Caco-2 (cell line): ENCODE data around the gene OSTM1. TPM values are rescaled to one million over a fixed set of nuclear protein-coding genes. Genes with fewer than 3 reads are reported as not detected.

Experiments used
- BruUV-seq: library from RNA; stranded (reverse); fragments of 400-500 nt; replicated peaks from 2 replicates; lab custom pipeline; 2021; lab: Mats Ljungman, UMichigan
- CTCF ChIA-PET: fragments of 300-600 bp; sonication (Branson Sonifier 250); formaldehyde crosslinking; loops from one replicate; lab custom pipeline; 2022; ENCODE audit warnings: antibody characterized with exemption; lab: Charles Lee
- POLR2A ChIA-PET: fragments of 300-600 bp; sonication (Branson Sonifier 250); formaldehyde crosslinking; loops from one replicate; lab custom pipeline; 2022; ENCODE audit warnings: antibody characterized with exemption; lab: Charles Lee
- DNase-seq, 2 experiments: peaks; one replicate each; pipeline versions ENCODE4 v3.0.0 to v3.0.0-alpha.2; 2020 to 2022
- H3K27me3 ChIP-seq: replicated peaks from 2 replicates; pipeline ENCODE4 v1.6.0; 2011; ENCODE audit warnings: low read length; ENCODE audit not compliant: control insufficient read depth, insufficient read depth
- H3K36me3 ChIP-seq: 2 replicates; pipeline ENCODE4 v1.5.1; 2011; ENCODE audit warnings: low read length; ENCODE audit not compliant: control insufficient read depth, insufficient read depth
- H3K4me1 ChIP-seq: fragments of 250-450 bp; sonication (Bioruptor Pico); 2 replicates; pipeline ENCODE4 v1.5.1; 2020; ENCODE audit warnings: mild to moderate bottlenecking
- H3K4me3 ChIP-seq: 2 replicates; pipeline ENCODE4 v1.5.1; 2011; ENCODE audit warnings: low read depth, mild to moderate bottlenecking, control low read depth, low read length
- H3K9me3 ChIP-seq: fragments of 250-450 bp; sonication (Bioruptor Pico); 2 replicates; pipeline ENCODE4 v1.5.1; 2020; ENCODE audit warnings: mild to moderate bottlenecking, moderate library complexity
- H3K27ac Mint-ChIP-seq: one replicate; pipeline ENCODE4 v1.8.0; 2022; ENCODE audit warnings: mixed read lengths; ENCODE audit not compliant: unreplicated experiment
- H3K27me3 Mint-ChIP-seq: one replicate; pipeline ENCODE4 v1.8.0; 2022; ENCODE audit warnings: mixed read lengths; ENCODE audit not compliant: insufficient read depth, unreplicated experiment
- H3K36me3 Mint-ChIP-seq: one replicate; pipeline ENCODE4 v1.8.0; 2022; ENCODE audit warnings: mild to moderate bottlenecking, mixed read lengths; ENCODE audit not compliant: insufficient read depth, unreplicated experiment
- H3K4me1 Mint-ChIP-seq: one replicate; pipeline ENCODE4 v1.8.0; 2022; ENCODE audit warnings: low read depth, mixed read lengths; ENCODE audit not compliant: unreplicated experiment
- H3K4me3 Mint-ChIP-seq: one replicate; pipeline ENCODE4 v1.8.0; 2022; ENCODE audit warnings: mild to moderate bottlenecking, moderate library complexity, mixed read lengths; ENCODE audit not compliant: unreplicated experiment
- H3K9me3 Mint-ChIP-seq: one replicate; pipeline ENCODE4 v1.8.0; 2022; ENCODE audit warnings: mixed read lengths; ENCODE audit not compliant: unreplicated experiment
- CTCF ChIP-seq, 2 experiments: fragments of 200-600 bp in 1 of 2; IDR thresholded peaks; 1 replicate in 1 of 2; 2 replicates in 1 of 2; pipeline versions ENCODE4 v1.5.1 to v1.8.0; 2011 to 2022; ENCODE audit warnings: antibody characterized with exemption in 1 of 2, control low read depth in 1 of 2, inconsistent platforms in 1 of 2, low read depth in 1 of 2, low read length in 1 of 2, mild to moderate bottlenecking in 1 of 2, moderate library complexity in 1 of 2; ENCODE audit not compliant: insufficient read depth in 1 of 2, severe bottlenecking in 1 of 2, unreplicated experiment in 1 of 2
- intact Hi-C: fragments of 100-400 bp; cut with micrococcal nuclease; formaldehyde crosslinking; loops from one replicate; pipeline ENCODE4 v1.10.0; 2022; ENCODE audit not compliant: unreplicated experiment
- total RNA-seq: library from RNA; stranded (reverse); gene quantifications from 2 replicates; pipeline ENCODE4 v1.2.3, GENCODE V29; 2022

The OSTM1 gene
- total RNA-seq, 1 experiment from 2014 or later: 20.1 TPM

GRCh38 chr6:108074057-108074358 lies 533 bp downstream of the OSTM1 start:
- no peaks in the 10 kb centered on the region for H3K4me1 ChIP-seq
- ChIA-PET POLR2A (no interaction called here), CTCF (interaction anchor here (0.6 kb wide), 1 partner anchor 179 kb away, joined by 3 read pairs; no protein-coding TSS in a partner anchor)
- DNase-seq: no peak
- H3K27me3 ChIP-seq: no peaks in the 10 kb centered on the region
- H3K36me3 ChIP-seq: no peaks in the 10 kb centered on the region
- Mint-ChIP-seq H3K9me3 (no peaks in the 10 kb centered on the region), H3K27me3 (no peaks in the 10 kb centered on the region), H3K27ac (no peak overlapping the region), H3K4me3 (peak overlapping the region; percentile 75), H3K4me1 (no peaks in the 10 kb centered on the region), H3K36me3 (no peaks in the 10 kb centered on the region)
- intact Hi-C loops: loop anchor here (1.0 kb wide), 1 partner anchor 73 kb away; no protein-coding TSS in a partner anchor
- no peak for TF ChIP-seq CTCF (IDR thresholded peaks at IDR 0.05; ENCODE audit: insufficient read depth in 1 of 2, low read depth in 1 of 2, low read length in 1 of 2, severe bottlenecking in 1 of 2, unreplicated experiment in 1 of 2)
- H3K4me3 ChIP-seq: peak overlapping the region; percentile 96
- BruUV-seq: no TSS peak
- no peaks in the 10 kb centered on the region for H3K9me3 ChIP-seq

GRCh38 chr6:108071736-108072276 lies 2.7 kb downstream of the OSTM1 start:
- no peaks in the 10 kb centered on the region for H3K27me3 ChIP-seq
- no peak overlapping the region for H3K4me3 ChIP-seq
- Mint-ChIP-seq H3K36me3 (no peaks in the 10 kb centered on the region), H3K27ac (no peak overlapping the region), H3K4me3 (no peak overlapping the region), H3K27me3 (no peaks in the 10 kb centered on the region), H3K4me1 (no peaks in the 10 kb centered on the region), H3K9me3 (no peaks in the 10 kb centered on the region)
- no peak for DNase-seq
- H3K36me3 ChIP-seq: no peaks in the 10 kb centered on the region
- POLR2A ChIA-PET: interaction anchor here (0.6 to 0.7 kb wide), 2 partner anchors 12 to 41 kb away, joined by 3 read pairs; no protein-coding TSS in a partner anchor
- H3K4me1 ChIP-seq: no peaks in the 10 kb centered on the region
- no TSS peak for BruUV-seq
- CTCF ChIA-PET: no interaction called here
- no peaks in the 10 kb centered on the region for H3K9me3 ChIP-seq
- no peak for TF ChIP-seq CTCF (IDR thresholded peaks at IDR 0.05; ENCODE audit: insufficient read depth in 1 of 2, low read depth in 1 of 2, low read length in 1 of 2, severe bottlenecking in 1 of 2, unreplicated experiment in 1 of 2)
- intact Hi-C loops: no loop called here

- Mint-ChIP-seq H3K9me3 (no peaks in the 10 kb centered on the region), H3K4me1 (no peaks in the 10 kb centered on the region), H3K4me3 (no peak overlapping the region), H3K36me3 (no peaks in the 10 kb centered on the region), H3K27me3 (no peaks in the 10 kb centered on the region), H3K27ac (no peak overlapping the region)
- intact Hi-C loops: no loop called here
- no TSS peak for BruUV-seq
- Histone ChIP-seq H3K9me3 (no peaks in the 10 kb centered on the region), H3K4me3 (no peak overlapping the region), H3K4me1 (no peaks in the 10 kb centered on the region), H3K27me3 (no peaks in the 10 kb centered on the region), H3K36me3 (no peaks in the 10 kb centered on the region)
- no peak for TF ChIP-seq CTCF (IDR thresholded peaks at IDR 0.05; ENCODE audit: insufficient read depth in 1 of 2, low read depth in 1 of 2, low read length in 1 of 2, severe bottlenecking in 1 of 2, unreplicated experiment in 1 of 2)
- POLR2A ChIA-PET: no interaction called here
- no peak for DNase-seq
- CTCF ChIA-PET: no interaction called here
Observed at GRCh38 chr6:108068618-108069017, 5.9 kb downstream of the OSTM1 start.
